Panc1 (cell line): ENCODE results near the gene KIF1A. TPM values are rescaled to one million over a fixed set of nuclear protein-coding genes. Genes with fewer than 3 reads are reported as not detected.

Experiments
- ATAC-seq: fragments of 200-7000 bp; cut with Tn5 transposase; 2 replicates; pipeline ENCODE4 v1.9.1; 2020; ENCODE audit warnings: mild to moderate bottlenecking, moderate library complexity
- BruUV-seq: library from RNA; stranded (reverse); fragments of 400-500 nt; replicated peaks from 2 replicates; lab custom pipeline; 2021; lab: Mats Ljungman, UMichigan
- CTCF ChIA-PET: fragments of 300-600 bp; sonication (Branson Sonifier 250); formaldehyde crosslinking; loops from one replicate; lab custom pipeline; 2022; ENCODE audit warnings: antibody characterized with exemption; lab: Charles Lee
- POLR2A ChIA-PET: fragments of 300-600 bp; sonication (Branson Sonifier 250); formaldehyde crosslinking; loops from one replicate; lab custom pipeline; 2022; ENCODE audit warnings: antibody characterized with exemption; lab: Charles Lee
- DNase-seq: peaks from one replicate; pipeline ENCODE4 v3.0.0-alpha.2; 2010; ENCODE audit warnings: low read depth, low spot score
- H3K27ac ChIP-seq: 2 replicates; pipeline ENCODE4 v1.5.1; 2011; ENCODE audit warnings: mild to moderate bottlenecking, low read length, inconsistent platforms
- H3K27me3 ChIP-seq: fragments of 200-500 bp; sonication (Bioruptor generic); 2 replicates; pipeline ENCODE4 v1.6.0; 2014; ENCODE audit warnings: low read length, inconsistent platforms; ENCODE audit not compliant: control insufficient read depth, insufficient read depth
- H3K36me3 ChIP-seq: fragments of 200-500 bp; sonication (Bioruptor generic); 2 replicates; pipeline ENCODE4 v1.5.1; 2014; ENCODE audit warnings: inconsistent platforms, mild to moderate bottlenecking, low read length, moderate library complexity; ENCODE audit not compliant: control insufficient read depth, insufficient read depth
- H3K4me1 ChIP-seq: 2 replicates; pipeline ENCODE4 v1.5.1; 2011; ENCODE audit warnings: inconsistent platforms, mild to moderate bottlenecking, low read length, moderate library complexity; ENCODE audit not compliant: control insufficient read depth, insufficient read depth
- H3K4me3 ChIP-seq, 2 experiments: 2 replicates each; pipeline ENCODE4 v1.5.1; 2011 to 2012; ENCODE audit warnings: low read depth in 2 of 2, low read length in 2 of 2, mild to moderate bottlenecking in 2 of 2, inconsistent platforms in 1 of 2, moderate library complexity in 1 of 2
- H3K9me3 ChIP-seq: fragments of 200-500 bp; sonication (Bioruptor generic); 2 replicates; pipeline ENCODE4 v1.5.1; 2014; ENCODE audit warnings: low read depth, mild to moderate bottlenecking, inconsistent platforms, low read length, moderate library complexity; ENCODE audit not compliant: control insufficient read depth, insufficient read depth
- POLR2AphosphoS5 ChIP-seq: IDR thresholded peaks from 2 replicates; pipeline ENCODE4 v1.6.1; 2012; ENCODE audit warnings: mild to moderate bottlenecking, low read depth, low read length, moderate library complexity
- SIN3A ChIP-seq: IDR thresholded peaks from 2 replicates; pipeline ENCODE4 v1.6.1; 2012; ENCODE audit warnings: low read depth, mild to moderate bottlenecking, low read length, moderate library complexity, borderline replicate concordance; ENCODE audit not compliant: insufficient read depth
- TCF7L2 ChIP-seq: IDR thresholded peaks from 2 replicates; pipeline ENCODE4 v1.6.1; 2011; ENCODE audit warnings: mild to moderate bottlenecking, low read depth, low read length, inconsistent platforms
- in situ Hi-C: cut with HindIII; loops from 2 replicates; pipeline ENCODE4 v1.10.0; 2016; ENCODE audit warnings: low sequenced_read_pairs, low pct_unique_long_range_greater_than_20kb
- intact Hi-C: fragments of 100-400 bp; cut with micrococcal nuclease; formaldehyde crosslinking; loops from one replicate; pipeline ENCODE4 v1.10.0; 2022; ENCODE audit not compliant: unreplicated experiment
- total RNA-seq: library from RNA; stranded (reverse); gene quantifications from one replicate; pipeline ENCODE4 v1.2.1, GENCODE V29; 2021; ENCODE audit not compliant: unreplicated experiment
- TF ChIP-seq, protein P1 (sequence below): fragments of 450-650 bp; IDR thresholded peaks from 2 replicates; pipeline ENCODE4 v1.5.1; 2017; ENCODE audit warnings: mild to moderate bottlenecking
- TF ChIP-seq, protein P2 (sequence below), 2 experiments: IDR thresholded peaks; 2 replicates each; pipeline ENCODE4 v1.6.1; 2011 to 2012; ENCODE audit warnings: low read depth in 2 of 2, control low read depth in 1 of 2, low read length in 1 of 2, mild to moderate bottlenecking in 1 of 2, moderate library complexity in 1 of 2; ENCODE audit not compliant: insufficient read depth in 1 of 2

Gene KIF1A
- total RNA-seq, 1 experiment from 2014 or later = 132 TPM

DNA sequence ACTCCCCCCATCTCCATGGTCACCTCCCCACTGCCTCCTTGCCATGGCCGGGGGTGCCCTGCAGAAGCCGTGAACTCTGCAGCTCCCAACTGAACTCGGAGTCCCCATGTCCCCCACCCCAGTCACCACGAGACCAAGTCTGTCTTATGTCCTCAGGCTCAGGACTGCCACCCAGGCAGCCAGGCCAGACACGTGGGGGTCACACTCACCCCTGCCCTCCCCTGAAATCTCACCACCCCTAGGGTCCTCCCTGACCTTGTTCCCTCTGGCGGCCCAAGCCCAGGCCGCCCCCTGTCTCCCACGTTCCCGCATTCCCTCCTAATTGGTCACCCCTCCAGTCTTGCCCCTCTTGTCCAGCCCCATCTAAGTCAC lies 117.4 kb downstream of the KIF1A start:
- H3K36me3 ChIP-seq = no peaks in the 10 kb centered on the region
- no peaks in the 10 kb centered on the region for H3K4me1 ChIP-seq
- H3K27me3 ChIP-seq = no peaks in the 10 kb centered on the region
- DNase-seq (no peak), ATAC-seq (no peak)
- CTCF ChIA-PET = no interaction called here
- H3K4me3 ChIP-seq = no peak overlapping the region
- in situ Hi-C loops (no loop called here), intact Hi-C loops (no loop called here)
- no peak overlapping the region for H3K27ac ChIP-seq
- H3K9me3 ChIP-seq = no peaks in the 10 kb centered on the region
- POLR2A ChIA-PET = no interaction called here
- BruUV-seq = no TSS peak
- TF ChIP-seq, protein P1, sequence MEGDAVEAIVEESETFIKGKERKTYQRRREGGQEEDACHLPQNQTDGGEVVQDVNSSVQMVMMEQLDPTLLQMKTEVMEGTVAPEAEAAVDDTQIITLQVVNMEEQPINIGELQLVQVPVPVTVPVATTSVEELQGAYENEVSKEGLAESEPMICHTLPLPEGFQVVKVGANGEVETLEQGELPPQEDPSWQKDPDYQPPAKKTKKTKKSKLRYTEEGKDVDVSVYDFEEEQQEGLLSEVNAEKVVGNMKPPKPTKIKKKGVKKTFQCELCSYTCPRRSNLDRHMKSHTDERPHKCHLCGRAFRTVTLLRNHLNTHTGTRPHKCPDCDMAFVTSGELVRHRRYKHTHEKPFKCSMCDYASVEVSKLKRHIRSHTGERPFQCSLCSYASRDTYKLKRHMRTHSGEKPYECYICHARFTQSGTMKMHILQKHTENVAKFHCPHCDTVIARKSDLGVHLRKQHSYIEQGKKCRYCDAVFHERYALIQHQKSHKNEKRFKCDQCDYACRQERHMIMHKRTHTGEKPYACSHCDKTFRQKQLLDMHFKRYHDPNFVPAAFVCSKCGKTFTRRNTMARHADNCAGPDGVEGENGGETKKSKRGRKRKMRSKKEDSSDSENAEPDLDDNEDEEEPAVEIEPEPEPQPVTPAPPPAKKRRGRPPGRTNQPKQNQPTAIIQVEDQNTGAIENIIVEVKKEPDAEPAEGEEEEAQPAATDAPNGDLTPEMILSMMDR = no peak
- TF ChIP-seq POLR2AphosphoS5 = no peak
- no peak for TF ChIP-seq TCF7L2
- no peak for TF ChIP-seq SIN3A
- TF ChIP-seq, protein P2, sequence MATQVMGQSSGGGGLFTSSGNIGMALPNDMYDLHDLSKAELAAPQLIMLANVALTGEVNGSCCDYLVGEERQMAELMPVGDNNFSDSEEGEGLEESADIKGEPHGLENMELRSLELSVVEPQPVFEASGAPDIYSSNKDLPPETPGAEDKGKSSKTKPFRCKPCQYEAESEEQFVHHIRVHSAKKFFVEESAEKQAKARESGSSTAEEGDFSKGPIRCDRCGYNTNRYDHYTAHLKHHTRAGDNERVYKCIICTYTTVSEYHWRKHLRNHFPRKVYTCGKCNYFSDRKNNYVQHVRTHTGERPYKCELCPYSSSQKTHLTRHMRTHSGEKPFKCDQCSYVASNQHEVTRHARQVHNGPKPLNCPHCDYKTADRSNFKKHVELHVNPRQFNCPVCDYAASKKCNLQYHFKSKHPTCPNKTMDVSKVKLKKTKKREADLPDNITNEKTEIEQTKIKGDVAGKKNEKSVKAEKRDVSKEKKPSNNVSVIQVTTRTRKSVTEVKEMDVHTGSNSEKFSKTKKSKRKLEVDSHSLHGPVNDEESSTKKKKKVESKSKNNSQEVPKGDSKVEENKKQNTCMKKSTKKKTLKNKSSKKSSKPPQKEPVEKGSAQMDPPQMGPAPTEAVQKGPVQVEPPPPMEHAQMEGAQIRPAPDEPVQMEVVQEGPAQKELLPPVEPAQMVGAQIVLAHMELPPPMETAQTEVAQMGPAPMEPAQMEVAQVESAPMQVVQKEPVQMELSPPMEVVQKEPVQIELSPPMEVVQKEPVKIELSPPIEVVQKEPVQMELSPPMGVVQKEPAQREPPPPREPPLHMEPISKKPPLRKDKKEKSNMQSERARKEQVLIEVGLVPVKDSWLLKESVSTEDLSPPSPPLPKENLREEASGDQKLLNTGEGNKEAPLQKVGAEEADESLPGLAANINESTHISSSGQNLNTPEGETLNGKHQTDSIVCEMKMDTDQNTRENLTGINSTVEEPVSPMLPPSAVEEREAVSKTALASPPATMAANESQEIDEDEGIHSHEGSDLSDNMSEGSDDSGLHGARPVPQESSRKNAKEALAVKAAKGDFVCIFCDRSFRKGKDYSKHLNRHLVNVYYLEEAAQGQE (IDR thresholded peaks at IDR 0.05; ENCODE audit: insufficient read depth in 1 of 2, low read depth in 2 of 2, low read length in 1 of 2) = no peak

DNA sequence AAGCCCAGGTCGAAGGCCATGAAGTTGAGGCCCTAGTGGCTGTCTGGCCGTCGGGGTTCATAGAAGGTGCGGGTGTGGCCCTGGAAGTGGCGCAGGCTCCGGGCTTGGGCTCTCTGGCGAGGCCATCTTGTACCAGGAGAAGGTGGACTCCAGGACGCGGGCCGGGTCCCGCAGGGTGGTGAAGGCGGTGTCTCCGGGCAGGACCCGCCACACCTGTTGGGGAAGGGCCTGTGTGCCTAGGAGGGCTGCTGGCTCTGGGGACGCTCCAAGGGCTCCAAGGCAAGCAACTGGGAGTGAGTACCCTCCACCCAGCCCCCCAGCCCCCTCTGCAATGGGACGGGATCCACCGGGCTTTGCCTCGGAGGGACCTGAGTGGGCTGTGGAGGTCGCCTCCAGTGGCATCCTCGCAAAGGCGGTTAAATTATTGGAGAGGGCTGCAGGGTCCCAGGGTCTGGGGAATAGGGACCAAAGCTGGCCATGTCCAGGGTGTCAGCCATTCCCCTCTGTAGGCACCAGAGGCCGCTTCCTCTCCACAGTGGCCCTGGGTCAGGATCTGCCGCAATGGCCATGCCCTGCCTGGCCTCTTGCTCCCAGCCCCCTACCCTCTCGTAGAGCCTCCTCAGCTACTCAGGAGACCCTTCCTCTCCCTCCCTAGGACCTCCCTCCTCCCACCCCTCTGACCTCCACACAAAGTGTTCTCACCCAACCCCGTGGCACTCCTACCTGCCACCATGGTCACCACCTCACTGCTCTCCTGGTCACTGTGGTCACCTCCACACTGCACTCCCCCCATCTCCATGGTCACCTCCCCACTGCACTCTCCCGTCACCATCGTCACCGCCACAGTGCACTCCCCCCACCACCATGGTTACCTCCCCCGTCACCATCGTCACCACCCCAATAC lies 118.0 kb downstream of the KIF1A start:
- Histone ChIP-seq H3K36me3 (no peaks in the 10 kb centered on the region), H3K4me3 (no peak overlapping the region), H3K9me3 (no peaks in the 10 kb centered on the region), H3K27me3 (no peaks in the 10 kb centered on the region), H3K4me1 (no peaks in the 10 kb centered on the region), H3K27ac (no peak overlapping the region)
- POLR2A ChIA-PET = no interaction called here
- no peak for DNase-seq
- intact Hi-C loops (no loop called here), in situ Hi-C loops (no loop called here)
- CTCF ChIA-PET = no interaction called here
- ATAC-seq = no peak
- BruUV-seq = no TSS peak
- no peak for TF ChIP-seq POLR2AphosphoS5
- no peak for TF ChIP-seq SIN3A
- TF ChIP-seq, protein P2 (IDR thresholded peaks at IDR 0.05; ENCODE audit: insufficient read depth in 1 of 2, low read depth in 2 of 2, low read length in 1 of 2) = no peak
- no peak for TF ChIP-seq TCF7L2
- TF ChIP-seq, protein P1 = no peak
